SK-N-SH (cell line): ENCODE data around the gene DOCK6. TPM values are rescaled to one million over a fixed set of nuclear protein-coding genes. Genes with fewer than 3 reads are reported as not detected.

Source experiments
- CHD2 ChIP-seq: fragments of 150-350 bp; IDR thresholded peaks from 2 replicates; pipeline ENCODE4 v1.6.1; 2018; ENCODE audit warnings: low read length; ENCODE audit not compliant: partially characterized antibody
- CTCF ChIP-seq: fragments of 200-600 bp; sonication (generic); IDR thresholded peaks from 2 replicates; pipeline ENCODE4 v1.6.1; 2017; ENCODE audit warnings: antibody characterized with exemption, mild to moderate bottlenecking, moderate library complexity
- ELF1 ChIP-seq: IDR thresholded peaks from 2 replicates; pipeline ENCODE4 v1.4.0; 2012
- GABPA ChIP-seq: IDR thresholded peaks from 2 replicates; pipeline ENCODE4 v1.4.0; 2012; ENCODE audit warnings: low read depth, mild to moderate bottlenecking
- JUND ChIP-seq: IDR thresholded peaks from 2 replicates; pipeline ENCODE4 v1.4.0; 2012
- MAX ChIP-seq: IDR thresholded peaks from 2 replicates; pipeline ENCODE4 v1.4.0; 2012; ENCODE audit warnings: low read depth
- NFIC ChIP-seq: IDR thresholded peaks from 2 replicates; pipeline ENCODE4 v1.4.0; 2012; ENCODE audit warnings: borderline replicate concordance
- NRF1 ChIP-seq: IDR thresholded peaks from 2 replicates; pipeline ENCODE4 v1.6.1; 2012; ENCODE audit warnings: low read depth, mild to moderate bottlenecking, low read length
- PBX3 ChIP-seq: IDR thresholded peaks from 2 replicates; pipeline ENCODE4; 2012
- POLR2AphosphoS5 ChIP-seq: IDR thresholded peaks from 2 replicates; pipeline ENCODE4 v1.6.1; 2012; ENCODE audit warnings: low read depth, low read length
- RAD21 ChIP-seq: IDR thresholded peaks from 2 replicates; pipeline ENCODE4 v1.6.1; 2012; ENCODE audit warnings: mild to moderate bottlenecking, low read length
- RFX5 ChIP-seq: IDR thresholded peaks from 2 replicates; pipeline ENCODE4 v1.6.1; 2012; ENCODE audit warnings: mild to moderate bottlenecking, improper control_type of control experiment, low read length
- RXRA ChIP-seq: IDR thresholded peaks from 2 replicates; pipeline ENCODE4 v1.4.0; 2012; ENCODE audit warnings: low read depth, mild to moderate bottlenecking, borderline replicate concordance
- SIN3A ChIP-seq: IDR thresholded peaks from 2 replicates; pipeline ENCODE4 v1.6.1; 2012; ENCODE audit warnings: low read depth, mild to moderate bottlenecking, low read length, moderate library complexity, borderline replicate concordance
- SMC3 ChIP-seq: IDR thresholded peaks from 2 replicates; pipeline ENCODE4 v1.6.1; 2012; ENCODE audit warnings: low read depth, low read length, improper control_type of control experiment
- TCF12 ChIP-seq: IDR thresholded peaks from 2 replicates; pipeline ENCODE4 v1.4.0; 2012
- TEAD4 ChIP-seq: IDR thresholded peaks from 2 replicates; pipeline ENCODE4 v1.4.0; 2012; ENCODE audit warnings: mild to moderate bottlenecking, borderline replicate concordance; ENCODE audit not compliant: insufficient read depth
- USF1 ChIP-seq: IDR thresholded peaks from 2 replicates; pipeline ENCODE4 v1.4.0; 2012; ENCODE audit warnings: low read depth, borderline replicate concordance
- YY1 ChIP-seq: IDR thresholded peaks from 2 replicates; pipeline ENCODE4 v1.4.0; 2012; ENCODE audit warnings: low read depth, mild to moderate bottlenecking
- ZBTB33 ChIP-seq: IDR thresholded peaks from 2 replicates; pipeline ENCODE4 v1.4.0; 2012; ENCODE audit warnings: low read depth, borderline replicate concordance
- polyA plus RNA-seq, 3 experiments: library from polyadenylated mRNA; depleted of rRNA; stranded (reverse); fragments of >200 nt; gene quantifications; 2 replicates each; pipeline ENCODE4 v1.2.3, GENCODE V29; 2012

The DOCK6 gene
- polyA plus RNA-seq, 1 of the 3 experiments (the other 2 are of a cell fraction) = 18.3 TPM

- TF ChIP-seq ZBTB33 (no peak), CTCF (peak; percentile 79), ELF1 (no peak), RXRA (0 out of 2 replicates have a peak, but pooled peaks have one; percentile 6), NRF1 (no peak), SIN3A (no peak), TEAD4 (no peak), SMC3 (peak; percentile 87), RAD21 (peak; percentile 82), POLR2AphosphoS5 (no peak), JUND (no peak), TCF12 (no peak), RFX5 (no peak), NFIC (peak; percentile 46; the same call in 1 of the 2 replicates), MAX (peak; percentile 70), YY1 (no peak), GABPA (no peak), CHD2 (no peak), PBX3 (no peak), USF1 (peak; percentile 75; the same call in 1 of the 2 replicates)
Observed at GRCh38 chr19:11203194-11204075, 58.9 kb downstream of the DOCK6 start (continued).
